Omental fat pad (tissue), 4 donors: ENCODE data around the gene FARS2. TPM values are rescaled to one million over a fixed set of nuclear protein-coding genes. Genes with fewer than 3 reads are reported as not detected.

Source experiments
- ATAC-seq: fragments of 150-250 bp; one replicate; pipeline ENCODE4 v1.9.1; 2016; ENCODE audit warnings: mild to moderate bottlenecking, moderate library complexity; ENCODE audit not compliant: low FRiP score
- DNase-seq: peaks from one replicate; pipeline ENCODE4 v3.0.0-alpha.2; 2019; ENCODE audit warnings: low spot score
- total RNA-seq, 4 donors: library from RNA; depleted of rRNA; stranded (reverse); fragments of >200 nt; gene quantifications; one replicate each; pipeline ENCODE4 v1.1.0, GENCODE V29; 2016
- TF ChIP-seq, protein P1 (sequence below), 3 donors: fragments of 450-650 bp; IDR thresholded peaks; one replicate each; pipeline ENCODE4 v1.5.1; 2016 to 2017; ENCODE audit warnings: antibody characterized with exemption in 3 of 3, mild to moderate bottlenecking in 3 of 3, moderate library complexity in 2 of 3

FARS2 gene
- total RNA-seq, 4 donors from 2014 or later = 12.5 to 18.1 (median 14.5) TPM

GRCh38 chr6:5671601-5672559 lies 410.6 kb downstream of the FARS2 start:
- DNase-seq (no peak), ATAC-seq (no peak)
- TF ChIP-seq, protein P1, sequence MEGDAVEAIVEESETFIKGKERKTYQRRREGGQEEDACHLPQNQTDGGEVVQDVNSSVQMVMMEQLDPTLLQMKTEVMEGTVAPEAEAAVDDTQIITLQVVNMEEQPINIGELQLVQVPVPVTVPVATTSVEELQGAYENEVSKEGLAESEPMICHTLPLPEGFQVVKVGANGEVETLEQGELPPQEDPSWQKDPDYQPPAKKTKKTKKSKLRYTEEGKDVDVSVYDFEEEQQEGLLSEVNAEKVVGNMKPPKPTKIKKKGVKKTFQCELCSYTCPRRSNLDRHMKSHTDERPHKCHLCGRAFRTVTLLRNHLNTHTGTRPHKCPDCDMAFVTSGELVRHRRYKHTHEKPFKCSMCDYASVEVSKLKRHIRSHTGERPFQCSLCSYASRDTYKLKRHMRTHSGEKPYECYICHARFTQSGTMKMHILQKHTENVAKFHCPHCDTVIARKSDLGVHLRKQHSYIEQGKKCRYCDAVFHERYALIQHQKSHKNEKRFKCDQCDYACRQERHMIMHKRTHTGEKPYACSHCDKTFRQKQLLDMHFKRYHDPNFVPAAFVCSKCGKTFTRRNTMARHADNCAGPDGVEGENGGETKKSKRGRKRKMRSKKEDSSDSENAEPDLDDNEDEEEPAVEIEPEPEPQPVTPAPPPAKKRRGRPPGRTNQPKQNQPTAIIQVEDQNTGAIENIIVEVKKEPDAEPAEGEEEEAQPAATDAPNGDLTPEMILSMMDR (IDR thresholded peaks at IDR 0.05) = no peak

DNA sequence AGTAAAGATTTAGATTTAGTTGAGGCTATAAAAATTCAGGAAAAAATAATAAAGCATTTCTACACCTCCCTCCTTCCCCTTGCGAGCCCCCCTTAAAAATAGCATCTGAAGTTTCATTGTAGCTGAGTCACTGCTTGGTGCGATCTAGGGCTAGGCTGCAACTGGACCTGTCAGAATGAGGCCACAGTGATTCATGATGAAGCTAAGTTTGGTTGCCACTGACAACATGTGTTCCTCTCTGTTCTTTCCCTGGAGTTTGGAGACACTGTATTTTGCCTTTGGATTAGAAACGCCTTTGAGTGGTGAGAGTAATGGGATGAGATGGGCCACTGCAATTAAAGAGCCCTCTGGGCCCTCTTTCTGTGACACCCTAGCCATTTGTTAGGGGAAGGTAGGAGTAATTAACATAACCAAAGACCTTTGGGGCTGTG lies 411.3 kb downstream of the FARS2 start:
- no peak for ATAC-seq
- TF ChIP-seq, protein P1 (IDR thresholded peaks at IDR 0.05) = no peak
- no peak for DNase-seq

- ATAC-seq = no peak
- TF ChIP-seq, protein P1 (IDR thresholded peaks at IDR 0.05) = no peak
- DNase-seq = no peak
Observed at GRCh38 chr6:5673019-5673790, 411.9 kb downstream of the FARS2 start.

GRCh38 chr6:5674141-5674540 lies 412.8 kb downstream of the FARS2 start:
- TF ChIP-seq, protein P1 (IDR thresholded peaks at IDR 0.05) = no peak
- ATAC-seq (no peak), DNase-seq (no peak)

GRCh38 chr6:5674721-5675120 lies 413.4 kb downstream of the FARS2 start:
- ATAC-seq (no peak), DNase-seq (no peak)
- TF ChIP-seq, protein P1 (IDR thresholded peaks at IDR 0.05) = no peak

DNA sequence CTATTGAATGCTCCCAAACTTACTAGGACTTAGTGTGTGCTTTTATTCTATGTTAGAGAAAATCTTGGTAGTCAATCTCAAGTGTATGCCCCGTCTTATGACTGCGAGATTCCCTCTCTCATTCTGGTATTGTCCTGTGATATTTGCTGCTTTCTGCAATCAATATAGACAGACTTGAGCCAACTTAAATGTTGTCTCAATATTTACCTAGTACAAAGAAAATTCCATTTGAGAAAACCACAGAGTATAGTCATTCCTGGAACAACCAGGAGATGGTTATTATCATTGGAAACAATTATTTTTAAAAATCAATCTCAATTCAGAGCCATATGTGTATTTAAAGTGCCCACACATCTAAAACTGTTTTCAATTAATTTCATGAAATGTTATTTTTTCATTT lies 415.4 kb downstream of the FARS2 start:
- DNase-seq (no peak), ATAC-seq (no peak)
- TF ChIP-seq, protein P1 (IDR thresholded peaks at IDR 0.05) = no peak
